DMS114 treated with DMSO at 0.1 percent for 48 hours (cell line): ENCODE measurements around the gene CDC42BPA.

ENCODE experiments used
- DNase-seq: peaks from one replicate; lab custom pipeline; 2025; ENCODE audit not compliant: unreplicated experiment; lab: John Stamatoyannopoulos, UW

Gene CDC42BPA

GRCh38 chr1:226995365-226996332 is 322.6 kb downstream of the CDC42BPA start:
- no peak for DNase-seq

- DNase-seq = no peak
These were observed 323.5 kb downstream of the CDC42BPA start for GRCh38 chr1:226994586-226995364.

- DNase-seq = no peak
These were observed 324.3 kb downstream of the CDC42BPA start for GRCh38 chr1:226993814-226994585.

GRCh38 chr1:226991920-226992319 is 326.4 kb downstream of the CDC42BPA start:
- DNase-seq = no peak

- no peak for DNase-seq
These were observed 328.1 kb downstream of the CDC42BPA start for GRCh38 chr1:226990133-226990716.

- no peak for DNase-seq
These were observed 329.0 kb downstream of the CDC42BPA start for GRCh38 chr1:226989085-226989920.

- DNase-seq = no peak
These were observed 330.0 kb downstream of the CDC42BPA start for GRCh38 chr1:226988334-226988666.

GRCh38 chr1:226987623-226988333 is 330.5 kb downstream of the CDC42BPA start:
- no peak for DNase-seq

GRCh38 chr1:226987179-226987536 is 331.1 kb downstream of the CDC42BPA start:
- DNase-seq = no peak

- no peak for DNase-seq
These were observed 331.7 kb downstream of the CDC42BPA start for GRCh38 chr1:226986496-226987178.

- no peak for DNase-seq
These were observed 332.3 kb downstream of the CDC42BPA start for GRCh38 chr1:226985839-226986463.

GRCh38 chr1:226985239-226985838 is 333.0 kb downstream of the CDC42BPA start:
- no peak for DNase-seq

- DNase-seq = no peak
These were observed 333.6 kb downstream of the CDC42BPA start for GRCh38 chr1:226984521-226985238.

GRCh38 chr1:226983992-226984364 is 334.3 kb downstream of the CDC42BPA start:
- no peak for DNase-seq

- no peak for DNase-seq
These were observed 334.9 kb downstream of the CDC42BPA start for GRCh38 chr1:226983247-226983991.

- DNase-seq = no peak
These were observed 335.7 kb downstream of the CDC42BPA start for GRCh38 chr1:226982451-226983177.
